BE2C (cell line): ENCODE data around the gene ZER1.
A peak's percentile ranks its signal among the peaks of the same experiment; 100 is the strongest.

Experiments
- DNase-seq: peaks from one replicate; pipeline ENCODE4 v3.0.0-alpha.2; 2020
- H3K27me3 ChIP-seq: fragments of 250-450 bp; sonication (Bioruptor Pico); 2 replicates; pipeline ENCODE4 v1.5.1; 2020; ENCODE audit warnings: mild to moderate bottlenecking
- H3K36me3 ChIP-seq: fragments of 250-450 bp; sonication (Bioruptor Pico); 2 replicates; pipeline ENCODE4 v1.5.1; 2020; ENCODE audit warnings: mild to moderate bottlenecking
- H3K4me1 ChIP-seq: fragments of 250-450 bp; sonication (Bioruptor Pico); 2 replicates; pipeline ENCODE4 v1.5.1; 2020
- H3K4me3 ChIP-seq: 2 replicates; pipeline ENCODE4 v1.5.1; 2011; ENCODE audit warnings: low read depth, low read length
- H3K9me3 ChIP-seq: fragments of 250-450 bp; sonication (Bioruptor Pico); 2 replicates; pipeline ENCODE4 v1.5.1; 2020
- CTCF ChIP-seq: IDR thresholded peaks from 2 replicates; pipeline ENCODE4 v1.5.1; 2012; ENCODE audit warnings: mild to moderate bottlenecking, low read depth, low read length

ZER1 gene

GRCh38 chr9:128753627-128754026, 18.1 kb downstream of the ZER1 start:
- Histone ChIP-seq H3K36me3 (peaks cover 3% of the 10 kb centered on the region), H3K4me3 (no peak overlapping the region), H3K4me1 (no peaks in the 10 kb centered on the region), H3K27me3 (no peaks in the 10 kb centered on the region), H3K9me3 (no peaks in the 10 kb centered on the region)
- no peak for DNase-seq
- TF ChIP-seq CTCF = no peak

GRCh38 chr9:128750926-128751595, 20.7 kb downstream of the ZER1 start:
- TF ChIP-seq CTCF = no peak
- Histone ChIP-seq H3K9me3 (no peaks in the 10 kb centered on the region), H3K27me3 (no peaks in the 10 kb centered on the region), H3K36me3 (peaks cover 3% of the 10 kb centered on the region), H3K4me1 (no peaks in the 10 kb centered on the region), H3K4me3 (no peak overlapping the region)
- no peak for DNase-seq

- H3K4me3 ChIP-seq = no peak overlapping the region
- H3K36me3 ChIP-seq = no peaks in the 10 kb centered on the region
- no peaks in the 10 kb centered on the region for H3K4me1 ChIP-seq
- DNase-seq = no peak
- H3K27me3 ChIP-seq = no peaks in the 10 kb centered on the region
- no peak for TF ChIP-seq CTCF
- no peaks in the 10 kb centered on the region for H3K9me3 ChIP-seq
Measured at GRCh38 chr9:128747241-128747640, 24.5 kb downstream of the ZER1 start.

- H3K9me3 ChIP-seq = no peaks in the 10 kb centered on the region
- H3K27me3 ChIP-seq = no peaks in the 10 kb centered on the region
- no peak overlapping the region for H3K4me3 ChIP-seq
- no peaks in the 10 kb centered on the region for H3K4me1 ChIP-seq
- H3K36me3 ChIP-seq = no peaks in the 10 kb centered on the region
- TF ChIP-seq CTCF = no peak
- no peak for DNase-seq
Measured at GRCh38 chr9:128743421-128743820, 28.3 kb downstream of the ZER1 start.

GRCh38 chr9:128742401-128742800, 29.3 kb downstream of the ZER1 start:
- no peak for DNase-seq
- no peaks in the 10 kb centered on the region for H3K36me3 ChIP-seq
- H3K4me1 ChIP-seq = no peaks in the 10 kb centered on the region
- no peak for TF ChIP-seq CTCF
- no peaks in the 10 kb centered on the region for H3K9me3 ChIP-seq
- no peak overlapping the region for H3K4me3 ChIP-seq
- no peaks in the 10 kb centered on the region for H3K27me3 ChIP-seq

GRCh38 chr9:128735373-128735772, 36.4 kb downstream of the ZER1 start:
- Histone ChIP-seq H3K27me3 (no peaks in the 10 kb centered on the region), H3K36me3 (no peaks in the 10 kb centered on the region), H3K9me3 (no peaks in the 10 kb centered on the region), H3K4me1 (peaks cover 6% of the 10 kb centered on the region), H3K4me3 (no peak overlapping the region)
- peak; percentile 86 for DNase-seq
- no peak for TF ChIP-seq CTCF
